ENCODE measurements around the gene OSGIN1. TPM values are rescaled to one million over a fixed set of nuclear protein-coding genes. Genes with fewer than 3 reads are reported as not detected.

OSGIN1 gene
- total RNA-seq, 1 experiment from 2014 or later, result 0.13 TPM

DNA sequence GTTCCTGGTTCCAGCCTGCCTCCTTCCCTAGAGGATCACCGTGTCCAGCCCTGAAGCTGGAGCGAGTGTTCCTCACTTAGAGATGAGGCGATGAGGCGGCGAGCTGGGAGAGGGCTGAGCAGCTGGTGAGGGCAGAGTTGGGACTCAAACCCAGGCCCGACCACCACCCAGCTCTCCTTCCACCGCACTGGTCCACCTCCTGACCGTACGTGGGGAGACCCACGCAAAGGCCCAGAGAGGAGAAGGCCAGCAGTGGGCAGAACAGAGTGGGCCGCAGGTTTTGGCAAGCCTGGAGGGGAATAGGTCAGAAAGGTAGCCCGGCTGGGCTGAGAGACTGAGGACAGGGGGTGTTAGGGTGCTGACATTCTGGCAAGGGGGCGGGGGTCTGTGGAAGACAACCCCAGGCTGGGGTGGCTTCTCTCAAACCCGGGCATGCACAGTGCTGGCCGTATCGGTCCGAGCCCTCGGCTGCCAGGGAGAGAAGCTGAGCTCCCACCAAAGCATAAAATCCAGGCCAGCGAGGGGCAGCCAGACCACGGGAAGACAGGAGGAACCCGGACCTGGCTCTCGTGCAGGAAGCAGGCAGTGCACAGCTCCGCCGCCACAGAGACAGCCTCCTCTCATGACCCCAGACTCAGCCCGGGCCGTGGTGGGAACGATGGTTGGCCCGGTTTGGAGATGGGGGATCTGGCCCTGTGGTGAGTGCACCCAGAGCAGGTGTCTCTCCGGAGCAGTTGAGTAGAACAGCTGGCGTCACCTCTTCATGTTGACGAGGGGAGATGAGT, 29.3 kb upstream of the OSGIN1 start:
- no peak for DNase-seq
- no peaks in the 10 kb centered on the region for H3K9me3 ChIP-seq
- no peaks in the 10 kb centered on the region for H3K36me3 ChIP-seq
- no peaks in the 10 kb centered on the region for H3K27me3 ChIP-seq
- no peak overlapping the region for H3K4me3 ChIP-seq

DNA sequence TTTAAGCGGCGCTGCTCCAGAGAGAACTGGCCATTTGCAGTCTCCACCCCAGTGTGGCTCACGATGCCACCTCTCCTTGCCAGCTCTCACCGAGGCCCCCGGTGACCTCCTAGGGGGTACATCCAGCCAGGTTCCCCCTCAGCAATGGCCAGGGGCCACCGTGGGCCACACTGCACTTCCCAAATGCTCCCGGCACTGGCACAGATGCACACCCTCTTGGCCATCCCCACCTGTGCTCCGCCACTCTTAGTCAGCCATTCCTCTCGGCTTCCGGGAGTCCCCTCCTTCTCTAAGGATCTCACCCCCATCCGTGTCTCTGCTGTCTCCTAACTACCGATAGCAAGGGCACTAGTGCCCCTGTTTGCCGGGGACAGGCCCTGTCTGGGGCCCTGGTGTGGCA, 28.4 kb upstream of the OSGIN1 start:
- DNase-seq, result no peak
- H3K36me3 ChIP-seq, result no peaks in the 10 kb centered on the region
- no peaks in the 10 kb centered on the region for H3K9me3 ChIP-seq
- H3K4me3 ChIP-seq, result no peak overlapping the region
- H3K27me3 ChIP-seq, result no peaks in the 10 kb centered on the region

DNA sequence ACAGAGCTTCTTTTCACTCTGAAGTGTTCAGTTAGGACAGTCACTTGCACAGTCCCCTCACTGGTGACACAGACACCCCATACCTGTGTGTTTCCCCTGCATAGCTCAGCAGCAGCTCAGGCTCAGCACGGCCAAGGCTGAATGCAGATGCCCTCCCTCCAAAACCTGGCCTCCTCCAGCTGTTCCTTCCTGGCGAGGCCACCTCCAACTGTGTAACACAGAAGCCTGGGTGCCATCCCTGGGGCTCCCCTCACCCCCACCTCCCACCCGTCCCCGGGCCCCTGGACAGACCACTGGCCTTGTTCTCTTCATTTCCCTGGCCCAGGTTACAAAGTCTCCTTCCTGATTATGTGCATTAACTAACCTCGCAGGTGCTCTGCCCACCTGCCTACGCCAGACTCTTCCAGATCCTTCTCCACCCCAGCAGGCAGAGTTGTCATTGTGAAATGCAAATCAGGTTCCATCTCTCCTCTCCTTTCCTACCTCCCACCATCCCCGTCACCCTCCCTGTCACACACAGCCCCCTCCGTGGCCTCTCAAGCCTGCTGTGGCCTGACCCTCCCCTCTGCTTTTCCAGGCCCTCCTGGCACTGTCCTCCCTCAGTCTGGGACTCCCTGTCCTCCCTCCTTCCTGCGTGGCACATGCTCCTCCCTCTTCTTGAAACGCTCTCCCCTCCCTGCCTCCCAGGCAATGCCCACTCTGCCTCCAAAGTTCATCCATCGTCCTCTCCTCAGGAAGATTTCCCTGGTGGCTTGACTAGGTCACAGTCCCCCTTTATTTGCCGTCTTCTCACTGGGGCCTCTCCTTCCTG, 27.7 kb upstream of the OSGIN1 start:
- no peak for DNase-seq
- Histone ChIP-seq H3K27me3 (no peaks in the 10 kb centered on the region), H3K4me3 (no peak overlapping the region), H3K36me3 (no peaks in the 10 kb centered on the region), H3K9me3 (no peaks in the 10 kb centered on the region)

DNA sequence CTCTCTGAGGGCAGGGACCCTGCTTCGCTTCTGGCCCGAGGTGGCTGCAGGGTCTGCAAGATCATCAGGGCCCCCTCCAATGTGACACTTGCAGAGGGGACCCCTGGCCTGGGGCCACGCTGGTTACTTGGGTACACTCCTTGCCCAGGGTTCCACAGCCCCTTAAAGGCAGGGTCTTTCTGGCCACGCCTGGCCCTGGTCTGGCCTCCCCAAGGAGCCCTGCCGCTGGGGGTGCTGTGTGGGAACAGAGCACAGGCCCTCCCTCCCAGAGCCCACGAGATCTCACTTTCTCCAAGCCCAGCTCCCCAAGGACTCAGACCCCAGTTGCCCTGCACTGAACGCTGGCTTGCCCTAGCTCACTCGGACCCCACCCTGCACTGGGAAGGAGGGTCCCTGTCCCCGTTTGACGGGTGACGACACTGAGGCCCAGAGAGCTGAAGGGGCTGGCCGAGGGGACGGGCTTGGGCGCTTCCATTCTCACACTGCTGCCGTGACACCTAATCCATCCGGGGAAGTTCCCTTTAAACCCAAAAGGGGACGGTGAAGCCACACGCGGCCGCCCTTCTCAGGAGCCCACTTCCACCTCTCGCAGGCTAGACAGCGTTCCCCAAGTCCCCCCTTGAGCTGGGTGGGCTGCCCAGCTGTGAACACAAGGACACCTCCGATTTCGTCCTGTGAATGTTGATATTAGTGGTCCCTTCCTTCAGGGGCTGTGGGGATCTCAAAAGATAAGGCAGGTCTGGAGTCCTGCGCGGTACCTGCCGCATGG, 26.9 kb upstream of the OSGIN1 start:
- Histone ChIP-seq H3K4me3 (no peak overlapping the region), H3K27me3 (no peaks in the 10 kb centered on the region), H3K9me3 (no peaks in the 10 kb centered on the region), H3K36me3 (no peaks in the 10 kb centered on the region)
- no peak for DNase-seq

DNA sequence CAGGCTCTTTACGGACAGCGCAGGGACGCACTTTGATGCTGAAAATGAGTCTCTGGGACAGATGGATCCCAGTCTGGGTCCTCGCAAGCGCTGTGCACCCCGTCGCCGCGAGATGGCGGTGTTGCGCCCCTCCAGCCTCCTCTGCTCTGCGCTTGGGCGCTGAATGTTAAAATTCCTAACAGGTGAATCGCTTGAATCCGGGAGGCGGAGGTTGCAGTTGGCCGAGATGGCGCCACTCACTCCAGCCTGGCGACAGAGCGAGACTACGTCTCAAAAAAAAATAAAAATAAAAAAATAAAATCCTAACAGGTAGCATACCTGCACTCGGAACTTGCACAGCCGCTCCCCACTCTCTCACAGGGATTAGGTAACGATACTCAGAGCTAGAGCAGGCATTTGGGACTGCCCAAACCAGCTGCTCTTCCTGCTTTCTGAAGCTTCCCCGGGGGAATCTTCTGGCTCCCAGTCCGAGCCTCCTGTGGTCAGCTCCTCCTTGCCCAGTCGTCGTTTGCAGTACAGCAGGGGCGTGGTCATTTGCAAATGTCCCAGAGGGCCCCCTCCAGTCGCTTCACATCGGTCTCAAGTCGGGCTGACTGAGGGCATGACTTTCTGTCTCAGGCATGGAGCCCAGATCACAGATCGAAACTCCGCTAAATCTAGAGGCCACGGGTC, 26.2 kb upstream of the OSGIN1 start:
- no peaks in the 10 kb centered on the region for H3K36me3 ChIP-seq
- H3K9me3 ChIP-seq, result no peaks in the 10 kb centered on the region
- no peak overlapping the region for H3K4me3 ChIP-seq
- H3K27me3 ChIP-seq, result no peaks in the 10 kb centered on the region
- DNase-seq, result peak; percentile 58

DNA sequence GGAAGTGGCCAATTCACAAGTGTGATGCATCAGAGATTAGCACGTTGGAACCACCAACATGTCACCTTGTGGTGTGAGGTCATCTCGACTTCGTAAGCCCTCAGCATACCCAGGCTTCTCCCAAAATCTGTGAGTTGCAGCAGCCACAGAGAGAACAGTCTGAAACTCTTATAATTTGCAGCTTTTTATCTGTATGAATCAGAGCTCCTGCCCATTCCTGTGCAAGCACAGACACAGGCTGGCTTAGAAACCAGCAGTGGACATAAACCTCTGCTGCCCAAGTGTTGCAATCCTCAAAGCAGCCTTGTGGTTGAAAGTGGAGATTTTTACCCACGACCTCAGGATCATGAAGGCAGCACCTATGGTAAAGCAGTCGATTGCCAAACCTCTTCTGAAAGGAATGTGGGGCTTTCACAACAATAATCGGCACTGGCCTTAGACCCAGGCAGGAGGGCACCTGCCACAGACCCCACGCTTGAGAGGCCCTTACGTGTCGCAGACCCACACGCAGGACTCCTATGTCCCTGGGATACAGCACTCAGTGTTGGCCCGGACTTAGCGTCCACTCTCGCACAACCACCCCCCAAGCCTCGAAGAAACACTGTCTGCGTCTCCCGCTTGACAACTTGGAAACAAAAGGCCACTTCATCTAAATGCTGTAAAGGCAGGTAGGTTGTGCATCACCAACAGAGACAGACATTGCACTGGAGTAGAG, 24.5 kb upstream of the OSGIN1 start:
- H3K4me3 ChIP-seq, result no peak overlapping the region

DNA sequence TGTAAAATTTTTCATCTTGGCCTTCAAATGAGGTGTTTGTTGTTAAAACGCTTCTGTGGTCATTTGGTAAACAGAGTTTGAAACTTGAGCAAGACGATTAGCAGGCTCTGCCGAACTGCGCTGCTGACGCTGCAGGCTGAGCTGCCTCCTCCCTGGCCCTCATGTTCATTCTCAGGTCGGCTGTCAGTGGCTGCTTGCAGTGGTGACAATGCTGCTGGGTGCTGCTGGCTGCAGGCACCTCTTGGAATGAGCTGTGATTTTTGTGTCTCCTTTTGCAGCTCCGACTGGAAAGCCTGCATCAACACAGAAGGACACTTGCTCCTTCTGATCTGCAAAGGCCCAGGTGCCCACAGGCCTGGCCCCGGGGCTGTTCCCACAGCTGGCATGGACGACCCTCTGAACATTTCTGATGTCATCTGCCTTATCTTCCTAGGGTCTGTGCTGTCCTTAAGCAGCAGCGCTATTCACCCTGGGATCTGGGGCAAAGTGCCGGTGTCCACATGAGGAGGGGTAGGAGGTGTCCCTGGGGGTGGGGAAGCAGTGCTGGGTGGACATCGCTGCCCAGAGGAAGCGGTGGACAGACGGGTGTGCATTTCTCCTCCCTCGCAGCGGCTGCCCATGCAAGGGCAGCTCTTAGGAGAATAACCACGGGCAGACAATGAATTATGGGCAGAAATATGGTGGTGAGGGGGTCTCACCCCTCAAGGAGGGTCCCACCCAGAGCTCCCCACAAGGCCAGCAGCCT, 23.1 kb upstream of the OSGIN1 start:
- no peak overlapping the region for H3K4me3 ChIP-seq
- H3K9me3 ChIP-seq, result no peaks in the 10 kb centered on the region
- no peaks in the 10 kb centered on the region for H3K36me3 ChIP-seq
- no peaks in the 10 kb centered on the region for H3K27me3 ChIP-seq
- no peak for DNase-seq

More for the DNA sequence above, 24.5 kb upstream of the OSGIN1 start:
- Histone ChIP-seq H3K9me3 (no peaks in the 10 kb centered on the region), H3K27me3 (no peaks in the 10 kb centered on the region), H3K36me3 (no peaks in the 10 kb centered on the region)
- no peak for DNase-seq

DNA sequence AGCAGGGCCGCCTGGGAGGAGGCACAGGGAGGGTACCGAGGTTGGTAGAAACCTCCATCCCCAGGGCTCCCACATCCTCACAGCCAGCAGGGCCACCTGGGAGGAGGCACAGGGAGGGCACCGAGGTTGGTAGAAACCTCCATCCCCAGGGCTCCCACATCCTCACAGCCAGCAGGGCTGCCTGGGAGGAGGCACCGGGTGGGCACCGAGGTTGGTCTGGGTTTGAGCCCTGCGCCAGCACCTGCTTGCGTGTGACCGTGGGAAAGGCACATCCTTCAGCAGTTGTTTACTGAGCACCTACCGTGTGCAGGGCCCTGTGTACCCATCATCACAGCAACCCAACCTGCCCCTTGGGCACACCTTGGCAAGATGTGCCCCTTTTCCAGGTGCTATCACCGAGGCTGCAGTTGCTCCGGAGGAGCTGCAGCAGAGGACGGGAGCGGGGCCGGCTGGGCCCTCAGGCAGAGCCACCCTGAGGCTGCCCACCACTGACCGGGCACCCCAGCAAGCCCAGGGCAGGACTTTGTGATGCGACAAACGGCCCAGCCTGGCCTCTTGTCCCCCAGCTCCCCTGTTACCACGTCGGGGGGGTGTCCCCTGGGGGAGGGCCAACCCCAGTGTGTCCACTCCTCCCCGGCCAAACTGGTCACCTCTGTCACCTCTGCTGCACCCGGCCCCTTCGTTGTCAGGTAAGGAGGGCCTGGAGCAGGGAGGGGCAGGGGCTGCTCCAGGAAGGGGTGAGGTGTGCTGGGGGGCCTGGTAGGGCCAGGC, 22.1 kb upstream of the OSGIN1 start:
- no peaks in the 10 kb centered on the region for H3K27me3 ChIP-seq
- no peaks in the 10 kb centered on the region for H3K36me3 ChIP-seq
- no peak for DNase-seq
- no peaks in the 10 kb centered on the region for H3K9me3 ChIP-seq
- no peak overlapping the region for H3K4me3 ChIP-seq

DNA sequence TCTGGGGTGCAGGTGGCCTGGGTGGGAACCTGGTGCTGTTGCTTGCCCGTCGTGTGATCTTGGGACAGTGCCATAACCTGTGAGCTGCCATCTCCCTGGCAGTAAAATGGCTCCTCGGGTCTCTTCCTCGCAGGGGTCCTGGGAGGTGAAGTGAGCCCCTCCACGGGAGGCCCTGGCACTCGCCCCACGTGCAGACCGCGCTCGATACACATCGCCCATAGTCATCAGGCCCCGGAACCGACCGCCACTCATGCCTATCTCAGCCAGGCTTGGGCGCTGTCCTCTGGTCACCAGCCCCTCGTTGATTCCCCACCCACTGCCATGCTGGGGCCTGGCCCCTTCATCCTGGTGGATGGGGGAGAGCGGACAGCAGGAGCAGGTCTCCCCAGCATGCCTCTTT, 21.5 kb upstream of the OSGIN1 start:
- DNase-seq, result no peak
- H3K4me3 ChIP-seq, result no peak overlapping the region
- no peaks in the 10 kb centered on the region for H3K27me3 ChIP-seq
- H3K36me3 ChIP-seq, result no peaks in the 10 kb centered on the region
- no peaks in the 10 kb centered on the region for H3K9me3 ChIP-seq

DNA sequence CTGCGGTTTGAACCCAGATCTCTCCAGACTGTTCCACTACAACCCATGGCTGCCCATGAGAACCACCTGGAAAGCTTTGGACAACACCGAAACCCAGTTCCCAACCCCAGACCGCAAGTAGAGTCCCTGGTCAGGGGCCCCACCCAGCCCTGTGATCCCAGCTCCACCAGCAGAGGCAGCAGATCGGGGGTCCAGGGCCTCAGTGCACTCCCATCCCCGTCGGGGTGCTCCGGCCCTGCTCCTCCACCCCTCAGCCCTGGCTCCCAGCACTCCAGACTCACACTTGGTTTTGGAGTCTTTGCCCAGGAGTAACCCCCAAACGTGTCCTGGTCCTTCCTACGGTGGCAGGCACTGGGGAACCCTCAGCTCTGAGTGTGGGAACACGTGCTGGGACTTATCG, 20.7 kb upstream of the OSGIN1 start:
- Histone ChIP-seq H3K4me3 (no peak overlapping the region), H3K36me3 (no peaks in the 10 kb centered on the region), H3K27me3 (no peaks in the 10 kb centered on the region), H3K9me3 (no peaks in the 10 kb centered on the region)
- DNase-seq, result no peak

DNA sequence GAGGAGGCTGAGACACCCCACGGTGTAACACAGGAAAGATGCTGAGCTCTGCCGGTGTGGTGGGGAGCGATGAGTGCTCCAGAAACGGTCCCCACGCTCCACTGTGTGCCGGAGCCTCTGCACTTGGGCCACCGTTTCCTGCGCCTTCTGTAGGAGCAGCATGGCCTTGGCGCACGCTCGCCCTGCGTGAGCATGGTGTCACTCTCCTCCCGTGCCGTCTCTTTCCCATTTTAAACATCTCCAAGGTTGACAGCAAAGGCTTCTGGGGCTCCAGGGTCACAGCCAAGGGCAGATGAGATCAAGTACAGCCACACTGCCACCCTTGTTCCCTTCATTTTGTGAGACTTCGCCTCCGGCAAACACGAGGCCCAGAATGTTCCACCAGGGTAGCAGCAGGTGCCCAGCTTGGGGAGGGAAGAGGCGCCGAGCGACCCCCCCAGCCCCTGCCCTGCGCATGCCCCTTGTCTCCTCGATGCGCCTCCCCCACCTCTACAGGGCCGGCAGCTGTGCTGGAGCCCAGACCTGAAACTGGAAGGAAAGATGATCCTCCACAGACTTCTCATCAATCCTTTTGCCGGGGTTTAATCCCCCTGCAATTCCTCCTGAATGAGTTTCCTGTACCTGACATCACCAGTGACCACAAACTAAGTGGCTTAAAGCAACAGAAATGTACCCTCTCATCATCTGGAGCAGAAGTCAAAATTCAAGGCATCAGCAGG, 19.9 kb upstream of the OSGIN1 start:
- no peaks in the 10 kb centered on the region for H3K36me3 ChIP-seq
- no peak for DNase-seq

DNA sequence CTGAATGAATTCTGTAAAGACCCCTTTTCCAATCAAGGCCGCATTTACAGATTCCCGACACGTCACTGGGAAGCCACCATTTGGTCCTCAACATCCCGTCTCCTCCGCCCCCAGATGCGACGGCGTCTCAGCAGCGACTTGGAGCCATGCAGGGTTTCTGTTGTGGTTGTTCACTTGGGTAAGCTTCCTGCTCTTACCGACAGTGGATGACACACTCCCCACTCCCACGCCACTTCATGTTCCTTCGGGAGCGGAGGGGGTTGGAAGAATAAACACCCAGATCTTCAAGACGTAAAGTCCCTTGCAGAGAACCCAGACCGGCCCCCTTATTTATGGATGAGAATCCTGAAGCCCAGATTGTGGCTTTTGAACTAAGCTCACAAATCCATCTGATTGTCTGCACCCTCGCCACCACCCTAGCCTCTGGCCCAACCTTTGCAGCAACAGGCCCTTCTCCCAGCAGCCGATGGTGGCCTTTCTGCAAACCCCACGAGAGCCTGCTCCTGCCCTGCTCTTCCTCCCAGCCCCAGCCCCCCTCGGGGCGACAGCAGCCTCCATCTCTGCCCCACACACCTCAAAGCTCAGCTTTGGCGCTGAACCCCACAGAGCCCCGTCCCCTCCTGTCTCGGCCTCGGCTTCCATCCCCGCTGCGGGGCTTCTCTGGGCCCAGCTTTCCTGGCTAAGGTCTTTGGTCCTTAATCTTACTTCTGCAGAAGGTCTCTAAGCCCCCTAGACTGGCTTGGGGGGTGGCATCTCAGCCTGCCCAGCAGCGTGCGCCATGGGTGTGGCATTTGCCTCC, 19.0 kb upstream of the OSGIN1 start:
- H3K36me3 ChIP-seq, result no peaks in the 10 kb centered on the region
- DNase-seq, result no peak

More for the DNA sequence above, 19.9 kb upstream of the OSGIN1 start:
- Histone ChIP-seq H3K9me3 (no peaks in the 10 kb centered on the region), H3K4me3 (no peak overlapping the region), H3K27me3 (no peaks in the 10 kb centered on the region)

DNA sequence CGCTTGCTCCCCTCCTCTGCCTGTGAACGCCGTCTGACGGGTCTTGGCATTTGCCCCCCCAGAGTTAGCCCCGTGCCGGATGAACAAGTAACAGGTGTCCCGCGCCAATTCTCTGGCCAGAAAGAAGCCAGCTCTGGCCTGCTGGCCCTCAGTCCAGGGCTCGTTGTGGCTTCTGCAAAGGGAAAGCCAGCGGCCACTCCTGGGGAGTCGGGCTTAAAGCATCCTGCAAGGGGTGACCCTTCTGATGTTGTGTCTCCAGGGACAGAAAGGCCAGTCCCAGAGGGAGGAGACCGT, 18.4 kb upstream of the OSGIN1 start:
- no peak for DNase-seq
- H3K4me3 ChIP-seq, result no peak overlapping the region
- no peaks in the 10 kb centered on the region for H3K27me3 ChIP-seq
- H3K9me3 ChIP-seq, result no peaks in the 10 kb centered on the region
- H3K36me3 ChIP-seq, result no peaks in the 10 kb centered on the region

More for the DNA sequence above, 19.0 kb upstream of the OSGIN1 start:
- Histone ChIP-seq H3K9me3 (no peaks in the 10 kb centered on the region), H3K27me3 (no peaks in the 10 kb centered on the region), H3K4me3 (no peak overlapping the region)

All from MG63 (cell line).